Ascending aorta (tissue), 2 donors: ENCODE data around the gene SLC12A4. TPM values are rescaled to one million over a fixed set of nuclear protein-coding genes. Genes with fewer than 3 reads are reported as not detected.

Experiments used
- DNase-seq, 2 donors: peaks; one replicate each; pipeline ENCODE4 v3.0.0-alpha.2; 2019; ENCODE audit warnings: low spot score in 2 of 2
- H3K27ac ChIP-seq, 2 donors: fragments of 200-600 bp; sonication (generic); one replicate each; pipeline ENCODE4 v1.5.1; 2016 to 2017; ENCODE audit warnings: mild to moderate bottlenecking in 1 of 2
- H3K27me3 ChIP-seq: fragments of 200-600 bp; sonication (generic); one replicate; pipeline ENCODE4 v1.5.1; 2017
- H3K36me3 ChIP-seq, 2 donors: fragments of 200-600 bp; sonication (generic); one replicate each; pipeline ENCODE4 v1.5.1; 2016
- H3K4me1 ChIP-seq, 2 donors: fragments of 200-600 bp; sonication (generic); one replicate each; pipeline ENCODE4 v1.5.1; 2016 to 2017; ENCODE audit warnings: mild to moderate bottlenecking in 1 of 2
- H3K4me3 ChIP-seq, 2 donors: fragments of 200-600 bp; sonication (generic); one replicate each; pipeline ENCODE4 v1.5.1; 2016 to 2017; ENCODE audit warnings: mild to moderate bottlenecking in 1 of 2
- H3K9me3 ChIP-seq, 2 donors: fragments of 200-600 bp; sonication (generic); one replicate each; pipeline ENCODE4 v1.5.1; 2016
- CTCF ChIP-seq, 3 experiments: fragments of 200-600 bp in 2 of 3; fragments of 450-650 bp in 1 of 3; sonication (generic) in 2 of 3; IDR thresholded peaks; one replicate each; pipeline ENCODE4 v1.5.1; 2016 to 2019; ENCODE audit warnings: antibody characterized with exemption in 3 of 3, mild to moderate bottlenecking in 1 of 3, moderate library complexity in 1 of 3
- intact Hi-C: fragments of 100-400 bp; cut with DNase I; formaldehyde crosslinking; loops from one replicate; pipeline ENCODE4 v1.15.1; 2023
- total RNA-seq: library from RNA; depleted of rRNA; stranded (reverse); fragments of >200 nt; gene quantifications from one replicate; pipeline ENCODE4 v1.1.0, GENCODE V29; 2016

SLC12A4 gene
- total RNA-seq, 1 donor from 2014 or later = 83.2 TPM

DNA sequence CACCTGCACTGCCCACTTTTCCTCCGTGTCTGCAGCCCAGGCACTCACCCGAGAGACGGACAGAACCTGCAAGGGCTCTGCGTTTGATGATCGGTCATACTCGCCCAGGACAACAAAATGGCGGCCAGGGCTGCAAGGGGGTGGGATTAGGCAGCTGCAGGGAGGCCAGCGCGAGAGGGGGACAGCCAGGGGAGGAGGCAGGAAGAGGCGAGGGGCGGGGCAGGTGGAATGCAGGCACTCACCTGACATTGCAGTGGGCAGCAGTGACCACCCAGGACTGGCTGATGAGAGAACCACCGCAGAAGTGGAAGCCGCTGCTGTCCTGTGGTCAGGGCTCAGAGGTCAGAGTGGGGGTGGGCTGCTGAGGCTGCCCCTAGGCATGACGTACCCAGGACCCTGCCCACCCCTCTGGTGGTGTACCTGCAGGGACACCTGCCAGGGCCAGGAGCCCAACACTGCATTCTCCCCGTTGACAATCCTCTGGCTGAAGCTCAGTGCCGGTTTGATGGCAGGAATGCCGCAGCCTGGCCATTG lies 37.7 kb downstream of the SLC12A4 start:
- intact Hi-C loops = loop anchor here (10.0 kb wide), 1 partner anchor 206 kb away; no protein-coding TSS in a partner anchor
- Histone ChIP-seq H3K4me3 (no peak overlapping the region), H3K27ac (no peak overlapping the region), H3K36me3 (peaks cover 22 to 30% of the 10 kb centered on the region in 2 donors), H3K27me3 (no peaks in the 10 kb centered on the region), H3K9me3 (no peaks in the 10 kb centered on the region), H3K4me1 (peaks cover 10 to 19% of the 10 kb centered on the region in 2 donors)
- DNase-seq = no peak
- TF ChIP-seq CTCF (IDR thresholded peaks at IDR 0.05) = no peak

GRCh38 chr16:67930191-67930590 lies 38.2 kb downstream of the SLC12A4 start:
- no peak for TF ChIP-seq CTCF (IDR thresholded peaks at IDR 0.05)
- Histone ChIP-seq H3K9me3 (no peaks in the 10 kb centered on the region), H3K4me3 (no peak overlapping the region), H3K36me3 (peaks cover 22 to 30% of the 10 kb centered on the region in 2 donors), H3K27me3 (no peaks in the 10 kb centered on the region), H3K4me1 (peaks cover 13 to 18% of the 10 kb centered on the region in 2 donors), H3K27ac (no peak overlapping the region)
- DNase-seq = no peak
- intact Hi-C loops = loop anchor here (10.0 kb wide), 1 partner anchor 205 kb away; no protein-coding TSS in a partner anchor

GRCh38 chr16:67928561-67929364 lies 39.7 kb downstream of the SLC12A4 start:
- Histone ChIP-seq H3K27ac (no peak overlapping the region), H3K9me3 (no peaks in the 10 kb centered on the region), H3K4me1 (peaks cover 10% of the 10 kb centered on the region in 2 donors), H3K36me3 (peaks cover 23 to 30% of the 10 kb centered on the region in 2 donors), H3K27me3 (no peaks in the 10 kb centered on the region), H3K4me3 (no peak overlapping the region)
- intact Hi-C loops = loop anchor here (1.0 kb wide), 2 partner anchors 45 to 112 kb away; no protein-coding TSS in a partner anchor
- peak in 1 of 2 donors; percentile 82 for DNase-seq
- TF ChIP-seq CTCF (IDR thresholded peaks at IDR 0.05) = peak; percentile 68 to 90 (median 88)

GRCh38 chr16:67928147-67928546 lies 40.3 kb downstream of the SLC12A4 start:
- Histone ChIP-seq H3K36me3 (peaks cover 27 to 30% of the 10 kb centered on the region in 2 donors), H3K4me1 (peaks cover 10% of the 10 kb centered on the region in 2 donors), H3K27ac (no peak overlapping the region), H3K27me3 (no peaks in the 10 kb centered on the region), H3K9me3 (no peaks in the 10 kb centered on the region), H3K4me3 (no peak overlapping the region)
- intact Hi-C loops = loop anchor here (1.0 kb wide), 2 partner anchors 45 to 112 kb away; no protein-coding TSS in a partner anchor
- no peak for TF ChIP-seq CTCF (IDR thresholded peaks at IDR 0.05)
- DNase-seq = no peak

DNA sequence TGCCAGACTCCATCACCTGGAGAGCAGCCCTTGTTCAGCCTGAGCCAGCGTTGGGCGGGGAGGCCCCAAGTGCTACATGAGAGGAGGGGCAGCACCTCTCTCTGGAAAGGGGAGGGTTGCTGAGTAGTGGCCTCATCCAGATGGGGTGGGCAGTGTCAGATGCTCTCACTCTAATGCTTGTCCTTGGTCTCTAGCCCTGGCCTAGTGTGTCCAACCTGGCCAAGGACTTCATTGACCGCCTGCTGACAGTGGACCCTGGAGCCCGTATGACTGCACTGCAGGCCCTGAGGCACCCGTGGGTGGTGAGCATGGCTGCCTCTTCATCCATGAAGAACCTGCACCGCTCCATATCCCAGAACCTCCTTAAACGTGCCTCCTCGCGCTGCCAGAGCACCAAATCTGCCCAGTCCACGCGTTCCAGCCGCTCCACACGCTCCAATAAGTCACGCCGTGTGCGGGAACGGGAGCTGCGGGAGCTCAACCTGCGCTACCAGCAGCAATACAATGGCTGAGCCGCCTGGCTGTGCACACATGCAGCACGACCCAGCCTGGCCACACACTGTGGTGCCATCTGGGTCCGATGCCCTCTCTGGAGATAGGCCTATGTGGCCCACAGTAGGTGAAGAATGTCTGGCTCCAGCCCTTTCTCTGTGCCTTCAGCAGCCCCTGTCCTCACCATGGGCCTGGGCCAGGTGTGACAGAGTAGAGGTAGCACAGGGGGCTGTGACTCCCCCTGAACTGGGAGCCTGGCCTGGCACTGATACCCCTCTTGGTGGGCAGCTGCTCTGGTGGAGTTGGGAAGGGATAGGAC lies 41.1 kb downstream of the SLC12A4 start:
- Histone ChIP-seq H3K4me3 (no peak overlapping the region), H3K27me3 (no peaks in the 10 kb centered on the region), H3K9me3 (no peaks in the 10 kb centered on the region), H3K27ac (peak overlapping the region; percentile 41 to 69), H3K36me3 (peaks cover 27 to 30% of the 10 kb centered on the region in 2 donors), H3K4me1 (peaks cover 10% of the 10 kb centered on the region in 2 donors)
- DNase-seq = no peak
- intact Hi-C loops = no loop called here
- no peak for TF ChIP-seq CTCF (IDR thresholded peaks at IDR 0.05)
